OCI-LY1 (cell line): ENCODE measurements around the gene SLC9A9.

Experiments
- H2AFZ ChIP-seq: fragments of 200-600 bp; sonication (generic), shearing (Covaris generic); 2 replicates; pipeline ENCODE4 v1.6.0; 2014; ENCODE audit warnings: antibody characterized with exemption, mild to moderate bottlenecking, low read length
- H3F3A ChIP-seq: fragments of 200-600 bp; sonication (generic), shearing (Covaris generic); 2 replicates; pipeline ENCODE4 v1.6.0; 2014; ENCODE audit warnings: mild to moderate bottlenecking, antibody characterized with exemption, low read length, moderate library complexity; ENCODE audit not compliant: insufficient read depth
- H3K27ac ChIP-seq: fragments of 200-600 bp; sonication (generic); 2 replicates; pipeline ENCODE4 v1.5.1; 2014; ENCODE audit warnings: low read length, mixed run types, mild to moderate bottlenecking, low read depth; ENCODE audit not compliant: poor library complexity, severe bottlenecking
- H3K27me3 ChIP-seq: fragments of 200-600 bp; sonication (generic); 2 replicates; pipeline ENCODE4 v1.6.0; 2014; ENCODE audit warnings: antibody characterized with exemption, mild to moderate bottlenecking, low read length, moderate library complexity; ENCODE audit not compliant: insufficient read depth
- H3K36me3 ChIP-seq: fragments of 200-600 bp; sonication (generic); 2 replicates; pipeline ENCODE4 v1.6.1; 2014; ENCODE audit warnings: mild to moderate bottlenecking, antibody characterized with exemption, low read length, moderate library complexity, mixed read lengths; ENCODE audit not compliant: insufficient read depth
- H3K4me1 ChIP-seq: fragments of 200-600 bp; sonication (generic); 2 replicates; pipeline ENCODE4 v1.5.1; 2014; ENCODE audit warnings: mild to moderate bottlenecking, low read length, moderate library complexity; ENCODE audit not compliant: insufficient read depth, severe bottlenecking
- H3K4me2 ChIP-seq: fragments of 200-600 bp; sonication (generic), shearing (Covaris generic); 2 replicates; pipeline ENCODE4 v1.6.1; 2014; ENCODE audit warnings: low read length
- H3K4me3 ChIP-seq: fragments of 200-600 bp; sonication (generic); 2 replicates; pipeline ENCODE4 v1.5.1; 2014; ENCODE audit warnings: low read length, low read depth, mild to moderate bottlenecking, mixed read lengths; ENCODE audit not compliant: poor library complexity, severe bottlenecking
- H3K79me2 ChIP-seq: fragments of 200-600 bp; shearing (Covaris generic); 2 replicates; pipeline ENCODE4 v1.6.1; 2016; ENCODE audit warnings: mixed run types, low read length, mixed read lengths; ENCODE audit not compliant: insufficient read depth
- H3K9ac ChIP-seq: fragments of 200-600 bp; sonication (generic), shearing (Covaris generic); 2 replicates; pipeline ENCODE4 v1.6.1; 2014; ENCODE audit warnings: mild to moderate bottlenecking, low read length, mixed read lengths
- H3K9me2 ChIP-seq: fragments of 200-600 bp; sonication (generic), shearing (Covaris generic); 2 replicates; pipeline ENCODE4 v1.6.1; 2014; ENCODE audit warnings: low read depth, mild to moderate bottlenecking, low read length, mixed read lengths
- H3K9me3 ChIP-seq: fragments of 200-600 bp; shearing (Covaris generic); 2 replicates; pipeline ENCODE4 v1.6.1; 2014; ENCODE audit warnings: low read length, mixed read lengths
- H4K20me1 ChIP-seq: fragments of 200-600 bp; sonication (generic), shearing (Covaris generic); 2 replicates; pipeline ENCODE4 v1.6.0; 2016; ENCODE audit warnings: mild to moderate bottlenecking, low read length; ENCODE audit not compliant: insufficient read depth
- EZH2 ChIP-seq: fragments of 200-600 bp; sonication (generic), shearing (Covaris generic); IDR thresholded peaks from 2 replicates; pipeline ENCODE4 v1.8.0; 2017; ENCODE audit warnings: borderline replicate concordance, mixed run types, mild to moderate bottlenecking, antibody characterized with exemption, low read length, moderate library complexity, mixed read lengths
- TF ChIP-seq, protein P1 (sequence below): fragments of 200-600 bp; sonication (generic), shearing (Covaris generic); IDR thresholded peaks from 2 replicates; pipeline ENCODE4 v1.5.1; 2017; ENCODE audit warnings: mild to moderate bottlenecking, antibody characterized with exemption, low read length, moderate library complexity, mixed read lengths

SLC9A9 gene

GRCh38 chr3:143443851-143444331 lies 404.4 kb downstream of the SLC9A9 start:
- no peaks in the 10 kb centered on the region for H3K9me2 ChIP-seq
- H3F3A ChIP-seq, result 0 out of 2 replicates have a peak, but pooled peaks cover 5% of the 10 kb centered on the region
- TF ChIP-seq EZH2, result no peak
- TF ChIP-seq, protein P1, sequence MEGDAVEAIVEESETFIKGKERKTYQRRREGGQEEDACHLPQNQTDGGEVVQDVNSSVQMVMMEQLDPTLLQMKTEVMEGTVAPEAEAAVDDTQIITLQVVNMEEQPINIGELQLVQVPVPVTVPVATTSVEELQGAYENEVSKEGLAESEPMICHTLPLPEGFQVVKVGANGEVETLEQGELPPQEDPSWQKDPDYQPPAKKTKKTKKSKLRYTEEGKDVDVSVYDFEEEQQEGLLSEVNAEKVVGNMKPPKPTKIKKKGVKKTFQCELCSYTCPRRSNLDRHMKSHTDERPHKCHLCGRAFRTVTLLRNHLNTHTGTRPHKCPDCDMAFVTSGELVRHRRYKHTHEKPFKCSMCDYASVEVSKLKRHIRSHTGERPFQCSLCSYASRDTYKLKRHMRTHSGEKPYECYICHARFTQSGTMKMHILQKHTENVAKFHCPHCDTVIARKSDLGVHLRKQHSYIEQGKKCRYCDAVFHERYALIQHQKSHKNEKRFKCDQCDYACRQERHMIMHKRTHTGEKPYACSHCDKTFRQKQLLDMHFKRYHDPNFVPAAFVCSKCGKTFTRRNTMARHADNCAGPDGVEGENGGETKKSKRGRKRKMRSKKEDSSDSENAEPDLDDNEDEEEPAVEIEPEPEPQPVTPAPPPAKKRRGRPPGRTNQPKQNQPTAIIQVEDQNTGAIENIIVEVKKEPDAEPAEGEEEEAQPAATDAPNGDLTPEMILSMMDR, result no peak
- H3K9me3 ChIP-seq, result no peaks in the 10 kb centered on the region
- H3K36me3 ChIP-seq, result no peaks in the 10 kb centered on the region
- H3K27ac ChIP-seq, result peak overlapping the region; percentile 82
- 0 out of 2 replicates have a peak overlapping the region, but pooled peaks have one; percentile 5 for H2AFZ ChIP-seq
- H3K27me3 ChIP-seq, result no peaks in the 10 kb centered on the region
- H3K79me2 ChIP-seq, result no peaks in the 10 kb centered on the region
- peak overlapping the region; percentile 18; the same call in 1 of the 2 replicates for H3K9ac ChIP-seq
- peak overlapping the region; percentile 19 for H3K4me2 ChIP-seq
- peaks cover 65% of the 10 kb centered on the region for H3K4me1 ChIP-seq
- H4K20me1 ChIP-seq, result no peaks in the 10 kb centered on the region
- H3K4me3 ChIP-seq, result no peak overlapping the region

DNA sequence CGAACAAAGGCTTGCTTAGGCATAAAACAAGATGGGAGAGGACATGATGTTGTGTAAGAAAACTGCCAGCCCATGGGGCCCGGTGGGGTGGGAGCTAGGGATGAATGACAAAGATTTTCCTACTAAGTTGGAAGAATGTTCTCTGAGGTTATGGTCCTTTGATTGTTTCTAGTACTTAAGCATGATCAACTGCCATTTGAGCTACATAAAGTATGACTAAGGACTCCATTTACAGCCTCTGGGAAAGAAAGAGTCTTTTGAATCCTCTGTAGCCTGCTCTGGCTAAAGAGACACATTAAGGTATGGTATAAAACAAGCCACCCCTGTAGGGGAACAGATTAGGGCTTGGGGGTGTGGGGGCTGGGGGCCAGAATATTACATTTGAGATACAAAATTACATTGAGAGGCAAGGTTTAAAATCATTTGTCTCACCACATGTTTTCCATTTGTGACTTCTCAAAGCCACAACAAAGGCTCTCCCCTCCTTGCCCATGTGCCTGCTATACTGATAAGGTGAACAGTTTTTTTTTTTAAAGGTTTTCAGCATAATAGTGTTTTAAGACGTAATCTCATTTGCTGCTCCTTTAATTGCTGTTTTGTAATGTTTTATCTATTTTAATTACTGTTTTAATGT lies 405.3 kb downstream of the SLC9A9 start:
- H3K27ac ChIP-seq, result peak overlapping the region; percentile 82
- no peak overlapping the region for H3K4me3 ChIP-seq
- no peaks in the 10 kb centered on the region for H3K27me3 ChIP-seq
- peak overlapping the region; percentile 19 for H3K4me2 ChIP-seq
- peak overlapping the region; percentile 25 for H3K9ac ChIP-seq
- H3F3A ChIP-seq, result 0 out of 2 replicates have a peak, but pooled peaks cover 2% of the 10 kb centered on the region
- peaks cover 75% of the 10 kb centered on the region for H3K4me1 ChIP-seq
- no peak overlapping the region for H2AFZ ChIP-seq
- TF ChIP-seq, protein P1, result no peak
- TF ChIP-seq EZH2, result no peak
- H3K9me3 ChIP-seq, result no peaks in the 10 kb centered on the region
- no peaks in the 10 kb centered on the region for H3K79me2 ChIP-seq
- H3K36me3 ChIP-seq, result no peaks in the 10 kb centered on the region
- H4K20me1 ChIP-seq, result no peaks in the 10 kb centered on the region
- H3K9me2 ChIP-seq, result no peaks in the 10 kb centered on the region

GRCh38 chr3:143441516-143442171 lies 406.6 kb downstream of the SLC9A9 start:
- no peak overlapping the region for H3K9ac ChIP-seq
- no peaks in the 10 kb centered on the region for H3F3A ChIP-seq
- peaks cover 88% of the 10 kb centered on the region for H3K4me1 ChIP-seq
- H3K9me2 ChIP-seq, result no peaks in the 10 kb centered on the region
- H3K27ac ChIP-seq, result peak overlapping the region; percentile 82
- H3K4me2 ChIP-seq, result no peak overlapping the region
- no peaks in the 10 kb centered on the region for H3K36me3 ChIP-seq
- H3K4me3 ChIP-seq, result no peak overlapping the region
- no peaks in the 10 kb centered on the region for H3K79me2 ChIP-seq
- H3K9me3 ChIP-seq, result no peaks in the 10 kb centered on the region
- H2AFZ ChIP-seq, result no peak overlapping the region
- TF ChIP-seq EZH2, result no peak
- TF ChIP-seq, protein P1, result no peak
- H3K27me3 ChIP-seq, result no peaks in the 10 kb centered on the region
- no peaks in the 10 kb centered on the region for H4K20me1 ChIP-seq
